Astrocyte of the spinal cord (primary cell): Measurements from ENCODE around the gene KANSL1L.

ENCODE experiments used
- DNase-seq: peaks from one replicate; pipeline ENCODE4 v3.0.0; 2011; ENCODE audit warnings: low read depth, low spot score
- H3K4me3 ChIP-seq: 2 replicates; pipeline ENCODE4 v1.5.1; 2011; ENCODE audit warnings: low read depth, mild to moderate bottlenecking, low read length, moderate library complexity
- CTCF ChIP-seq: IDR thresholded peaks from 2 replicates; pipeline ENCODE4 v1.5.1; 2012; ENCODE audit warnings: low read depth, mild to moderate bottlenecking, low read length, inconsistent platforms
- in situ Hi-C: cut with HindIII; loops from 2 replicates; pipeline ENCODE4 v1.10.0; 2017; ENCODE audit warnings: low sequenced_read_pairs

The KANSL1L gene

GRCh38 chr2:210132239-210132638 lies 39.0 kb downstream of the KANSL1L start:
- no peak for DNase-seq
- H3K4me3 ChIP-seq, result no peak overlapping the region
- TF ChIP-seq CTCF, result no peak
- in situ Hi-C loops, result no loop called here

DNA sequence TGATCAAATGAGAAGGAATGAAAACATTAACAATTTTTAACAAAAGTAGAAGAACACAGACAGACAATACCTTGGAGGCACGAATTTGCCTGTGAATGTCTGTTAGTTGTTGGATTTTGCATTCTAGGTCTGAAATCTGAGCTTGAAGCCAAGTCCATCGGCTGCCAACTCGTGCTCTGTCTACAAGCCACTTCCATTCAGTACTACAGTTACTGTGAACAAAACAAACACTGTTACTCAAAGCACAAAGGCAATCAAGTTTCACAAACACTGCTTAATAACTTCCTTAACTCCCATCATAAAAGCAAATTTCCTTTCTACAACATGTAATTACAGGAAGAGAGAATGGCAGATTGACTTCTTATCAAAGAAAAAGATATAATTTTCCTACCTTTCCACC lies 42.2 kb downstream of the KANSL1L start:
- no peak overlapping the region for H3K4me3 ChIP-seq
- in situ Hi-C loops, result no loop called here
- no peak for TF ChIP-seq CTCF
- DNase-seq, result peak; percentile 11

DNA sequence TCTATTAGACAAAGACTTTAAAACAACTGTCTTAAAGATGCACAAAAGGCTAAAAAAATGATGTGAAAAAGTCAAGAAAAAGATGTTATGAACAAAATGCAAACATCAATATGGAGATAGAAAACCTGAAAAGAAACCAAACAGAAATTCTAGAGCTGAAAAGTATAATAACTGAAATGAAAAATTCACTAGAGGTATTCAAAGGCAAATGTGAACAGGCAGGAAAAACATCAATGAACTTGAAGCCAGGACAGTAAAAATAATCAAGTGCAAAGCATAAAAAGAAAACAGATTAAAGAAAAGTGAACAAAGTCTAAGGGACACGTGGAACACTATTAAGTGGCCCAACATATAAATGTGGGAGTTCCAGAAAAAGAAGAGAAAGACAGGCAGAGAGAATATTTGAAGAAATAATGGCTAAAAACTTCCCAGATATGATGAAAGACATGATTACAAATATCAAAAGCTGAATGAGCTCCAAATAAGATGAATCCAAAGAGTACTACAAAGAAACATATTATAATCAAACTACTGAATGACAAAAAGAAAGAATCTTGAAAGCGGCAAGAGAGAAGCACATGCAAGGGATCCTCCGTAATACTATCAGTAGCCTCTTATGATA lies 57.5 kb downstream of the KANSL1L start:
- in situ Hi-C loops, result no loop called here
- DNase-seq, result no peak
- H3K4me3 ChIP-seq, result no peak overlapping the region
- TF ChIP-seq CTCF, result no peak

GRCh38 chr2:210112871-210113270 lies 58.3 kb downstream of the KANSL1L start:
- in situ Hi-C loops, result no loop called here
- no peak for TF ChIP-seq CTCF
- DNase-seq, result no peak
- H3K4me3 ChIP-seq, result no peak overlapping the region

GRCh38 chr2:210099940-210100339 lies 71.3 kb downstream of the KANSL1L start:
- no peak for TF ChIP-seq CTCF
- no peak overlapping the region for H3K4me3 ChIP-seq
- DNase-seq, result no peak
- in situ Hi-C loops, result no loop called here

- no peak overlapping the region for H3K4me3 ChIP-seq
- no peak for TF ChIP-seq CTCF
- no peak for DNase-seq
- in situ Hi-C loops, result no loop called here
These were observed 76.4 kb downstream of the KANSL1L start for GRCh38 chr2:210094787-210095186.

DNA sequence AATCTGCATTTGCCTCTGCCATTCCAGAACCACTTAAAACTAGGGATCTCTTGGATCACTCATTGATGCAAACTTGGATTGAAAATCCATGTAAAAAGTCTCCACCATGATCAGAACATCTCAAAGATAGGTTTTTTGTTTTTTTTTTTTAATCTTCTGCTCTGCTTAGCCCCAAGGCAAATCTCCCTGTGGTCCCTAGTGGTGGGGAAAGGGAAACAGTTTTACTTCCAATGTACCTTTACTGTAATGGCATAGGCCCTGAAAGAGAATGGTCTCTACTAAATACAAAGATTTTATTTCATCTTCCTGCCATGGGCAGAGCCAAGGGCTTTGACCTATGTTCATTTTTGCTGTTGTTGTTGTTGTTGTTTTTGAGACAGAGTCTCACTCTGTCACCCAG lies 78.4 kb downstream of the KANSL1L start:
- H3K4me3 ChIP-seq, result no peak overlapping the region
- in situ Hi-C loops, result no loop called here
- DNase-seq, result no peak
- TF ChIP-seq CTCF, result no peak
